H9 (cell line): ENCODE results near the gene TBCEL. TPM values are rescaled to one million over a fixed set of nuclear protein-coding genes. Genes with fewer than 3 reads are reported as not detected.

ENCODE experiments used
- DNase-seq: peaks from one replicate; pipeline ENCODE4 v3.0.0-alpha.2; 2017
- H2AFZ ChIP-seq: one replicate; pipeline ENCODE4 v1.6.1; 2013; ENCODE audit warnings: mild to moderate bottlenecking, low read length, control low read depth, moderate library complexity
- H2AK5ac ChIP-seq: 2 replicates; pipeline ENCODE4 v1.6.1; 2013; ENCODE audit warnings: low read length, control low read depth, mixed read lengths; ENCODE audit not compliant: insufficient read length
- H2BK120ac ChIP-seq: one replicate; pipeline ENCODE4 v1.6.1; 2013; ENCODE audit warnings: low read depth, mild to moderate bottlenecking, low read length, control low read depth, inconsistent platforms; ENCODE audit not compliant: poor library complexity, severe bottlenecking
- H2BK12ac ChIP-seq: 2 replicates; pipeline ENCODE4 v1.6.1; 2013; ENCODE audit warnings: low read length, control low read depth, mixed read lengths, low read depth; ENCODE audit not compliant: insufficient read length
- H2BK15ac ChIP-seq: 2 replicates; pipeline ENCODE4 v1.6.1; 2013; ENCODE audit warnings: low read depth, low read length, control low read depth
- H2BK20ac ChIP-seq: one replicate; pipeline ENCODE4 v1.6.1; 2013; ENCODE audit warnings: low read depth, mild to moderate bottlenecking, low read length, control low read depth, inconsistent platforms; ENCODE audit not compliant: poor library complexity, severe bottlenecking
- H2BK5ac ChIP-seq: 2 replicates; pipeline ENCODE4 v1.6.1; 2013; ENCODE audit warnings: low read length, control low read depth, mixed read lengths; ENCODE audit not compliant: insufficient read length
- H3K14ac ChIP-seq: 2 replicates; pipeline ENCODE4 v1.6.1; 2013; ENCODE audit warnings: low read length, control low read depth; ENCODE audit not compliant: insufficient read depth
- H3K18ac ChIP-seq: 2 replicates; pipeline ENCODE4 v1.6.1; 2013; ENCODE audit warnings: low read depth, mild to moderate bottlenecking, mixed read lengths, low read length, control low read depth; ENCODE audit not compliant: insufficient read length
- H3K23ac ChIP-seq: 2 replicates; pipeline ENCODE4 v1.6.1; 2013; ENCODE audit warnings: low read length, control low read depth, mixed read lengths, low read depth; ENCODE audit not compliant: insufficient read length
- H3K23me2 ChIP-seq: 2 replicates; pipeline ENCODE4 v1.6.1; 2013; ENCODE audit warnings: low read depth, mild to moderate bottlenecking, mixed read lengths, low read length, control low read depth; ENCODE audit not compliant: insufficient read length, poor library complexity, severe bottlenecking
- H3K27ac ChIP-seq: 2 replicates; pipeline ENCODE4 v1.5.1; 2013; ENCODE audit warnings: low read length, control low read depth, mixed read lengths, low read depth; ENCODE audit not compliant: insufficient read length
- H3K27me3 ChIP-seq: 2 replicates; pipeline ENCODE4 v1.6.1; 2013; ENCODE audit warnings: low read length, control low read depth, inconsistent platforms; ENCODE audit not compliant: insufficient read depth
- H3K4ac ChIP-seq: 2 replicates; pipeline ENCODE4 v1.6.1; 2013; ENCODE audit warnings: low read depth, mild to moderate bottlenecking, control low read depth, inconsistent platforms, low read length, moderate library complexity
- H3K4me1 ChIP-seq: 2 replicates; pipeline ENCODE4 v1.6.1; 2013; ENCODE audit warnings: low read length, control low read depth, inconsistent platforms; ENCODE audit not compliant: insufficient read depth
- H3K4me2 ChIP-seq: 2 replicates; pipeline ENCODE4 v1.6.1; 2013; ENCODE audit warnings: low read length, control low read depth, mixed read lengths; ENCODE audit not compliant: insufficient read length, insufficient read depth
- H3K56ac ChIP-seq: 2 replicates; pipeline ENCODE4 v1.6.1; 2013; ENCODE audit warnings: low read depth, mild to moderate bottlenecking, mixed read lengths, low read length, control low read depth; ENCODE audit not compliant: insufficient read length
- H3K79me1 ChIP-seq: 2 replicates; pipeline ENCODE4 v1.6.1; 2013; ENCODE audit warnings: low read depth, mild to moderate bottlenecking, moderate library complexity, low read length, control low read depth, inconsistent platforms; ENCODE audit not compliant: insufficient read depth, poor library complexity, severe bottlenecking
- H3K79me2 ChIP-seq: 2 replicates; pipeline ENCODE4 v1.6.1; 2013; ENCODE audit warnings: low read length, control low read depth, inconsistent platforms; ENCODE audit not compliant: insufficient read depth
- H3K9ac ChIP-seq: 2 replicates; pipeline ENCODE4 v1.6.1; 2013; ENCODE audit warnings: low read length, control low read depth, mixed read lengths; ENCODE audit not compliant: insufficient read length; ENCODE audit errors: extremely low read depth
- H3K9me3 ChIP-seq: one replicate; pipeline ENCODE4 v1.6.1; 2013; ENCODE audit warnings: low read depth, low read length, inconsistent platforms; ENCODE audit not compliant: control insufficient read depth
- H3T11ph ChIP-seq: one replicate; pipeline ENCODE4 v1.6.1; 2013; ENCODE audit warnings: mild to moderate bottlenecking, low read length, control low read depth, inconsistent platforms
- H4K20me1 ChIP-seq: one replicate; pipeline ENCODE4 v1.6.1; 2013; ENCODE audit not compliant: control insufficient read depth, insufficient read length, insufficient read depth
- H4K5ac ChIP-seq: 2 replicates; pipeline ENCODE4 v1.6.1; 2013; ENCODE audit warnings: low read depth, mild to moderate bottlenecking, mixed read lengths, low read length, control low read depth; ENCODE audit not compliant: insufficient read length
- H4K8ac ChIP-seq: replicated peaks from 2 replicates; pipeline ENCODE4 v1.6.1; 2013; ENCODE audit warnings: low read length, control low read depth, mixed read lengths, low read depth; ENCODE audit not compliant: insufficient read length
- H4K91ac ChIP-seq: 2 replicates; pipeline ENCODE4 v1.6.1; 2013; ENCODE audit warnings: low read depth, mild to moderate bottlenecking, moderate library complexity, mixed read lengths, low read length, control low read depth; ENCODE audit not compliant: insufficient read length
- H3K27ac Mint-ChIP-seq, 3 experiments: 2 replicates in 2 of 3; 3 replicates in 1 of 3; pipeline ENCODE4 v1.8.0; 2020 to 2021; ENCODE audit warnings: mixed read lengths in 3 of 3, mild to moderate bottlenecking in 1 of 3, moderate library complexity in 1 of 3
- H3K27me3 Mint-ChIP-seq: 2 replicates; pipeline ENCODE4 v1.8.0; 2021; ENCODE audit warnings: low read depth, mild to moderate bottlenecking, moderate library complexity, mixed read lengths
- H3K36me3 Mint-ChIP-seq, 3 experiments: 2 replicates in 2 of 3; 3 replicates in 1 of 3; pipeline ENCODE4 v1.8.0; 2020 to 2021; ENCODE audit warnings: low read depth in 3 of 3, mixed read lengths in 3 of 3; ENCODE audit not compliant: insufficient read depth in 1 of 3
- H3K4me1 Mint-ChIP-seq, 2 experiments: 2 replicates each; pipeline ENCODE4 v1.8.0; 2020; ENCODE audit warnings: mixed read lengths in 2 of 2
- H3K4me3 Mint-ChIP-seq, 2 experiments: 2 replicates in 1 of 2; 3 replicates in 1 of 2; pipeline ENCODE4 v1.8.0; 2020 to 2021; ENCODE audit warnings: mild to moderate bottlenecking in 2 of 2, mixed read lengths in 2 of 2, moderate library complexity in 1 of 2
- H3K9me3 Mint-ChIP-seq, 2 experiments: 2 replicates in 1 of 2; 3 replicates in 1 of 2; pipeline ENCODE4 v1.8.0; 2020; ENCODE audit warnings: mild to moderate bottlenecking in 2 of 2, mixed read lengths in 2 of 2, moderate library complexity in 1 of 2
- WGBS: extraction: QIAGEN DNeasy Blood & Tissue Kit; methylation state at CpG from one replicate; pipeline ENCODE4 v1.1.7; 2013; ENCODE audit warnings: missing lambda C conversion rate, low lambda C conversion rate, mixed read lengths; ENCODE audit not compliant: insufficient read length; ENCODE audit errors: extremely low coverage; 5-methylcytosine and 5-hydroxymethylcytosine counted together
- total RNA-seq: library from RNA; stranded (reverse); gene quantifications from 2 replicates; pipeline ENCODE4 v1.2.1, GENCODE V29; 2021
- TF ChIP-seq, protein P1 (sequence below): fragments of 200-600 bp; sonication (generic); conservative IDR thresholded peaks from 3 replicates; pipeline ENCODE4 v1.8.0; 2021; ENCODE audit warnings: antibody characterized with exemption, mild to moderate bottlenecking

Gene TBCEL
- total RNA-seq, 1 experiment from 2014 or later = 17.3 TPM

DNA sequence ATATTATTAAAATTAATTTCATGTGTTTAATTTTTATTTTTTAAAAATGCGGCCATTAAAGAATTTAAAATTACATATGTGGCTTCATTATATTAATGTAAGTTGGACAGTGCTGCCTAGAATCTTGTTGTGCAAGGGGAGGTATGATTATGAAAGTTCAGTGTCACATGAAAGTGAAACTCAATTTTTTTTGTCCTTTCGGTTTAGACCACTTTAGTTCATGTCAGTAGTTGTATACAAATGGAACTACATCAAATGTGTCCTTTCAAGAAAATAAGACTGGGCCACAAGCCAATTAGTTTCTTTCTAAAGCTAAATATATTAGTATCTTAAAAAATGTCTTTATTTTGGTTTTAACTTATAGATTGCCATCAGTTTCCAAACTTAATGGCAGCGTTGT is 35.7 kb downstream of the TBCEL start:
- Mint-ChIP-seq H3K9me3 (no peaks in the 10 kb centered on the region), H3K4me1 (no peaks in the 10 kb centered on the region), H3K27me3 (no peaks in the 10 kb centered on the region), H3K36me3 (peaks cover 4 to 44% (median 18%) of the 10 kb centered on the region in 3 experiments; a peak in 6 of 7 replicates), H3K27ac (no peak overlapping the region), H3K4me3 (no peak overlapping the region)
- Histone ChIP-seq H3K27me3 (no peaks in the 10 kb centered on the region), H2AFZ (no peak overlapping the region), H2BK20ac (no peak overlapping the region), H4K20me1 (no peaks in the 10 kb centered on the region), H3K27ac (no peak overlapping the region), H3K9ac (no peak overlapping the region), H2BK12ac (no peak overlapping the region), H2BK120ac (no peak overlapping the region), H3K4me1 (no peaks in the 10 kb centered on the region), H3T11ph (no peak overlapping the region), H4K91ac (no peak overlapping the region), H2BK5ac (no peak overlapping the region), H4K5ac (no peak overlapping the region), H4K8ac (no peak overlapping the region), H3K4ac (no peak overlapping the region), H3K23ac (no peak overlapping the region), H2BK15ac (no peak overlapping the region), H2AK5ac (no peak overlapping the region), H3K79me2 (no peaks in the 10 kb centered on the region), H3K56ac (no peak overlapping the region), H3K9me3 (no peaks in the 10 kb centered on the region), H3K79me1 (no peaks in the 10 kb centered on the region), H3K23me2 (no peaks in the 10 kb centered on the region), H3K14ac (no peak overlapping the region), H3K18ac (no peak overlapping the region), H3K4me2 (no peak overlapping the region)
- WGBS = no CpG with 5 or more reads among the region's 3 CpGs
- TF ChIP-seq, protein P1, sequence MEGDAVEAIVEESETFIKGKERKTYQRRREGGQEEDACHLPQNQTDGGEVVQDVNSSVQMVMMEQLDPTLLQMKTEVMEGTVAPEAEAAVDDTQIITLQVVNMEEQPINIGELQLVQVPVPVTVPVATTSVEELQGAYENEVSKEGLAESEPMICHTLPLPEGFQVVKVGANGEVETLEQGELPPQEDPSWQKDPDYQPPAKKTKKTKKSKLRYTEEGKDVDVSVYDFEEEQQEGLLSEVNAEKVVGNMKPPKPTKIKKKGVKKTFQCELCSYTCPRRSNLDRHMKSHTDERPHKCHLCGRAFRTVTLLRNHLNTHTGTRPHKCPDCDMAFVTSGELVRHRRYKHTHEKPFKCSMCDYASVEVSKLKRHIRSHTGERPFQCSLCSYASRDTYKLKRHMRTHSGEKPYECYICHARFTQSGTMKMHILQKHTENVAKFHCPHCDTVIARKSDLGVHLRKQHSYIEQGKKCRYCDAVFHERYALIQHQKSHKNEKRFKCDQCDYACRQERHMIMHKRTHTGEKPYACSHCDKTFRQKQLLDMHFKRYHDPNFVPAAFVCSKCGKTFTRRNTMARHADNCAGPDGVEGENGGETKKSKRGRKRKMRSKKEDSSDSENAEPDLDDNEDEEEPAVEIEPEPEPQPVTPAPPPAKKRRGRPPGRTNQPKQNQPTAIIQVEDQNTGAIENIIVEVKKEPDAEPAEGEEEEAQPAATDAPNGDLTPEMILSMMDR = no peak
- no peak for DNase-seq
